ENCODE results near the gene CD79B.
A peak's percentile ranks its signal among the peaks of the same experiment; 100 is the strongest.

- TF ChIP-seq, protein P1, sequence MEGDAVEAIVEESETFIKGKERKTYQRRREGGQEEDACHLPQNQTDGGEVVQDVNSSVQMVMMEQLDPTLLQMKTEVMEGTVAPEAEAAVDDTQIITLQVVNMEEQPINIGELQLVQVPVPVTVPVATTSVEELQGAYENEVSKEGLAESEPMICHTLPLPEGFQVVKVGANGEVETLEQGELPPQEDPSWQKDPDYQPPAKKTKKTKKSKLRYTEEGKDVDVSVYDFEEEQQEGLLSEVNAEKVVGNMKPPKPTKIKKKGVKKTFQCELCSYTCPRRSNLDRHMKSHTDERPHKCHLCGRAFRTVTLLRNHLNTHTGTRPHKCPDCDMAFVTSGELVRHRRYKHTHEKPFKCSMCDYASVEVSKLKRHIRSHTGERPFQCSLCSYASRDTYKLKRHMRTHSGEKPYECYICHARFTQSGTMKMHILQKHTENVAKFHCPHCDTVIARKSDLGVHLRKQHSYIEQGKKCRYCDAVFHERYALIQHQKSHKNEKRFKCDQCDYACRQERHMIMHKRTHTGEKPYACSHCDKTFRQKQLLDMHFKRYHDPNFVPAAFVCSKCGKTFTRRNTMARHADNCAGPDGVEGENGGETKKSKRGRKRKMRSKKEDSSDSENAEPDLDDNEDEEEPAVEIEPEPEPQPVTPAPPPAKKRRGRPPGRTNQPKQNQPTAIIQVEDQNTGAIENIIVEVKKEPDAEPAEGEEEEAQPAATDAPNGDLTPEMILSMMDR (IDR thresholded peaks at IDR 0.05): peak; percentile 77
- TF ChIP-seq, protein P2, sequence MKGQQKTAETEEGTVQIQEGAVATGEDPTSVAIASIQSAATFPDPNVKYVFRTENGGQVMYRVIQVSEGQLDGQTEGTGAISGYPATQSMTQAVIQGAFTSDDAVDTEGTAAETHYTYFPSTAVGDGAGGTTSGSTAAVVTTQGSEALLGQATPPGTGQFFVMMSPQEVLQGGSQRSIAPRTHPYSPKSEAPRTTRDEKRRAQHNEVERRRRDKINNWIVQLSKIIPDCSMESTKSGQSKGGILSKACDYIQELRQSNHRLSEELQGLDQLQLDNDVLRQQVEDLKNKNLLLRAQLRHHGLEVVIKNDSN (IDR thresholded peaks at IDR 0.05; ENCODE audit: borderline replicate concordance, low read depth): no peak
- no peak for TF ChIP-seq TAF1 (IDR thresholded peaks at IDR 0.05; ENCODE audit: borderline replicate concordance, low read depth, low read length)
- no peak for TF ChIP-seq YY1 (IDR thresholded peaks at IDR 0.05; ENCODE audit: low read depth)
- no peak for TF ChIP-seq NRF1 (IDR thresholded peaks at IDR 0.05; ENCODE audit: low read depth, low read length)
- no peak for TF ChIP-seq GATA2 (CRISPR knock-in tag; IDR thresholded peaks at IDR 0.05)
- TF ChIP-seq, protein P3, sequence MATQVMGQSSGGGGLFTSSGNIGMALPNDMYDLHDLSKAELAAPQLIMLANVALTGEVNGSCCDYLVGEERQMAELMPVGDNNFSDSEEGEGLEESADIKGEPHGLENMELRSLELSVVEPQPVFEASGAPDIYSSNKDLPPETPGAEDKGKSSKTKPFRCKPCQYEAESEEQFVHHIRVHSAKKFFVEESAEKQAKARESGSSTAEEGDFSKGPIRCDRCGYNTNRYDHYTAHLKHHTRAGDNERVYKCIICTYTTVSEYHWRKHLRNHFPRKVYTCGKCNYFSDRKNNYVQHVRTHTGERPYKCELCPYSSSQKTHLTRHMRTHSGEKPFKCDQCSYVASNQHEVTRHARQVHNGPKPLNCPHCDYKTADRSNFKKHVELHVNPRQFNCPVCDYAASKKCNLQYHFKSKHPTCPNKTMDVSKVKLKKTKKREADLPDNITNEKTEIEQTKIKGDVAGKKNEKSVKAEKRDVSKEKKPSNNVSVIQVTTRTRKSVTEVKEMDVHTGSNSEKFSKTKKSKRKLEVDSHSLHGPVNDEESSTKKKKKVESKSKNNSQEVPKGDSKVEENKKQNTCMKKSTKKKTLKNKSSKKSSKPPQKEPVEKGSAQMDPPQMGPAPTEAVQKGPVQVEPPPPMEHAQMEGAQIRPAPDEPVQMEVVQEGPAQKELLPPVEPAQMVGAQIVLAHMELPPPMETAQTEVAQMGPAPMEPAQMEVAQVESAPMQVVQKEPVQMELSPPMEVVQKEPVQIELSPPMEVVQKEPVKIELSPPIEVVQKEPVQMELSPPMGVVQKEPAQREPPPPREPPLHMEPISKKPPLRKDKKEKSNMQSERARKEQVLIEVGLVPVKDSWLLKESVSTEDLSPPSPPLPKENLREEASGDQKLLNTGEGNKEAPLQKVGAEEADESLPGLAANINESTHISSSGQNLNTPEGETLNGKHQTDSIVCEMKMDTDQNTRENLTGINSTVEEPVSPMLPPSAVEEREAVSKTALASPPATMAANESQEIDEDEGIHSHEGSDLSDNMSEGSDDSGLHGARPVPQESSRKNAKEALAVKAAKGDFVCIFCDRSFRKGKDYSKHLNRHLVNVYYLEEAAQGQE (IDR thresholded peaks at IDR 0.05; ENCODE audit: low read depth, low read length): no peak
- TF ChIP-seq EZH2phosphoT487 (IDR thresholded peaks at IDR 0.05; ENCODE audit: borderline replicate concordance, low read depth): no peak
- TF ChIP-seq CHD2 (IDR thresholded peaks at IDR 0.05; ENCODE audit: low read length, partially characterized antibody): no peak
- no peak for TF ChIP-seq POLR2AphosphoS5 (IDR thresholded peaks at IDR 0.05; ENCODE audit: low read depth, low read length)
- no peak for TF ChIP-seq RCOR1 (IDR thresholded peaks at IDR 0.05; ENCODE audit: low read length)
- TF ChIP-seq RXRA (IDR thresholded peaks at IDR 0.05; ENCODE audit: borderline replicate concordance, low read depth): no peak
These were observed 14.6 kb upstream of the CD79B start for GRCh38 chr17:63946440-63947363.
